SU-DHL-6 (cell line): ENCODE data around the gene PLXNC1.

Source experiments
- H2AFZ ChIP-seq: fragments of 200-600 bp; sonication (generic); 2 replicates; pipeline ENCODE4 v1.6.1; 2014; ENCODE audit warnings: low read depth, mild to moderate bottlenecking, moderate library complexity, mixed read lengths, antibody characterized with exemption, low read length; ENCODE audit not compliant: severe bottlenecking
- H3F3A ChIP-seq: fragments of 200-600 bp; shearing (Covaris generic); 2 replicates; pipeline ENCODE4 v1.6.0; 2016; ENCODE audit warnings: antibody characterized with exemption, mild to moderate bottlenecking; ENCODE audit not compliant: insufficient read depth
- H3K27ac ChIP-seq: fragments of 200-600 bp; sonication (generic); 2 replicates; pipeline ENCODE4 v1.5.1; 2016; ENCODE audit warnings: low read depth, mild to moderate bottlenecking, low read length, moderate library complexity, mixed read lengths
- H3K27me3 ChIP-seq: fragments of 200-600 bp; sonication (generic), shearing (Covaris generic); 2 replicates; pipeline ENCODE4 v1.6.0; 2014; ENCODE audit warnings: mild to moderate bottlenecking, low read length
- H3K36me3 ChIP-seq: fragments of 200-600 bp; sonication (generic); 2 replicates; pipeline ENCODE4 v1.6.1; 2014; ENCODE audit warnings: mild to moderate bottlenecking, low read length, mixed read lengths
- H3K4me2 ChIP-seq: fragments of 300-600, 200-600 bp; shearing (Covaris generic), sonication (generic); 2 replicates; pipeline ENCODE4 v1.6.0; 2014; ENCODE audit warnings: low read length, low read depth, mild to moderate bottlenecking; ENCODE audit not compliant: poor library complexity, severe bottlenecking
- H3K4me3 ChIP-seq: fragments of 200-600 bp; sonication (generic); 2 replicates; pipeline ENCODE4 v1.5.1; 2014; ENCODE audit warnings: antibody characterized with exemption, low read length, mild to moderate bottlenecking, mixed read lengths; ENCODE audit not compliant: insufficient read depth, poor library complexity, severe bottlenecking
- H3K79me2 ChIP-seq: fragments of 200-600 bp; sonication (generic); 2 replicates; pipeline ENCODE4 v1.6.1; 2014; ENCODE audit warnings: mild to moderate bottlenecking, low read length, moderate library complexity; ENCODE audit not compliant: insufficient read depth
- H3K9ac ChIP-seq: fragments of 200-600 bp; sonication (generic); 2 replicates; pipeline ENCODE4 v1.7.0; 2014; ENCODE audit warnings: mild to moderate bottlenecking, low read length
- H3K9me2 ChIP-seq: fragments of 200-600 bp; sonication (generic); replicated peaks from 2 replicates; pipeline ENCODE4 v1.6.1; 2014; ENCODE audit warnings: low read length; ENCODE audit not compliant: insufficient read depth
- H3K9me3 ChIP-seq: fragments of 200-600 bp; sonication (generic); 2 replicates; pipeline ENCODE4 v1.6.1; 2014; ENCODE audit warnings: low read length, mixed read lengths; ENCODE audit not compliant: insufficient read depth
- H4K20me1 ChIP-seq: fragments of 200-600 bp; sonication (generic); 2 replicates; pipeline ENCODE4 v1.6.1; 2014; ENCODE audit warnings: low read depth, mild to moderate bottlenecking, antibody characterized with exemption, low read length, moderate library complexity, mixed read lengths
- EZH2phosphoT487 ChIP-seq: fragments of 200-600 bp; sonication (generic), shearing (Covaris generic); conservative IDR thresholded peaks from 2 replicates; pipeline ENCODE4 v1.6.1; 2018; ENCODE audit warnings: mild to moderate bottlenecking, antibody characterized with exemption, low read length, moderate library complexity, mixed read lengths
- TF ChIP-seq, protein P1 (sequence below): fragments of 200-600 bp; sonication (generic); IDR thresholded peaks from one replicate; pipeline ENCODE4 v1.5.1; 2017; ENCODE audit warnings: antibody characterized with exemption, mild to moderate bottlenecking, low read length, moderate library complexity; ENCODE audit not compliant: insufficient read depth, poor library complexity, severe bottlenecking

Gene PLXNC1

DNA sequence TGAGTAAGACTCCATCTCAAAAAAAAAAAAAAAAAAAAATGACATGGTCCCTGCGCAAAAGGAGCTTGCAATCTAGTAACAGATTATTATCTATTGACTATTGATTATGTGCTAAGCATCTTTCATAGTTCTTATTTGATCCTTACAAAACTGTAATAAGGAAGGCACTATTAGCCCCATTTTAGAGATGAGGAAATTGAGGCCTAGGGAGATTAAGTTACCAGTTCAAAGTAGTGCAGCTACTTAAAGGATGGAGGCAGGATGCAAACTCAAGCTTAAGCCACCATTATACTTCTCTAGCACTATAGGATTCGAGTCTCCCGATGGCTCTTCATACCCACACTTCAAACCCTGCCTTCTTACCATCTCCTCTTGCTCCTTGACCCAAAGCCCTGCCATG, 31.3 kb downstream of the PLXNC1 start:
- 0 out of 2 replicates have a peak, but pooled peaks cover 5% of the 10 kb centered on the region for H3F3A ChIP-seq
- H3K9me3 ChIP-seq: no peaks in the 10 kb centered on the region
- no peak overlapping the region for H3K27ac ChIP-seq
- no peaks in the 10 kb centered on the region for H4K20me1 ChIP-seq
- no peaks in the 10 kb centered on the region for H3K36me3 ChIP-seq
- no peaks in the 10 kb centered on the region for H3K9me2 ChIP-seq
- H3K4me3 ChIP-seq: no peak overlapping the region
- H3K79me2 ChIP-seq: no peaks in the 10 kb centered on the region
- no peak overlapping the region for H2AFZ ChIP-seq
- no peak overlapping the region for H3K4me2 ChIP-seq
- H3K9ac ChIP-seq: no peak overlapping the region
- TF ChIP-seq, protein P1, sequence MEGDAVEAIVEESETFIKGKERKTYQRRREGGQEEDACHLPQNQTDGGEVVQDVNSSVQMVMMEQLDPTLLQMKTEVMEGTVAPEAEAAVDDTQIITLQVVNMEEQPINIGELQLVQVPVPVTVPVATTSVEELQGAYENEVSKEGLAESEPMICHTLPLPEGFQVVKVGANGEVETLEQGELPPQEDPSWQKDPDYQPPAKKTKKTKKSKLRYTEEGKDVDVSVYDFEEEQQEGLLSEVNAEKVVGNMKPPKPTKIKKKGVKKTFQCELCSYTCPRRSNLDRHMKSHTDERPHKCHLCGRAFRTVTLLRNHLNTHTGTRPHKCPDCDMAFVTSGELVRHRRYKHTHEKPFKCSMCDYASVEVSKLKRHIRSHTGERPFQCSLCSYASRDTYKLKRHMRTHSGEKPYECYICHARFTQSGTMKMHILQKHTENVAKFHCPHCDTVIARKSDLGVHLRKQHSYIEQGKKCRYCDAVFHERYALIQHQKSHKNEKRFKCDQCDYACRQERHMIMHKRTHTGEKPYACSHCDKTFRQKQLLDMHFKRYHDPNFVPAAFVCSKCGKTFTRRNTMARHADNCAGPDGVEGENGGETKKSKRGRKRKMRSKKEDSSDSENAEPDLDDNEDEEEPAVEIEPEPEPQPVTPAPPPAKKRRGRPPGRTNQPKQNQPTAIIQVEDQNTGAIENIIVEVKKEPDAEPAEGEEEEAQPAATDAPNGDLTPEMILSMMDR: no peak
- TF ChIP-seq EZH2phosphoT487: no peak
- no peaks in the 10 kb centered on the region for H3K27me3 ChIP-seq

DNA sequence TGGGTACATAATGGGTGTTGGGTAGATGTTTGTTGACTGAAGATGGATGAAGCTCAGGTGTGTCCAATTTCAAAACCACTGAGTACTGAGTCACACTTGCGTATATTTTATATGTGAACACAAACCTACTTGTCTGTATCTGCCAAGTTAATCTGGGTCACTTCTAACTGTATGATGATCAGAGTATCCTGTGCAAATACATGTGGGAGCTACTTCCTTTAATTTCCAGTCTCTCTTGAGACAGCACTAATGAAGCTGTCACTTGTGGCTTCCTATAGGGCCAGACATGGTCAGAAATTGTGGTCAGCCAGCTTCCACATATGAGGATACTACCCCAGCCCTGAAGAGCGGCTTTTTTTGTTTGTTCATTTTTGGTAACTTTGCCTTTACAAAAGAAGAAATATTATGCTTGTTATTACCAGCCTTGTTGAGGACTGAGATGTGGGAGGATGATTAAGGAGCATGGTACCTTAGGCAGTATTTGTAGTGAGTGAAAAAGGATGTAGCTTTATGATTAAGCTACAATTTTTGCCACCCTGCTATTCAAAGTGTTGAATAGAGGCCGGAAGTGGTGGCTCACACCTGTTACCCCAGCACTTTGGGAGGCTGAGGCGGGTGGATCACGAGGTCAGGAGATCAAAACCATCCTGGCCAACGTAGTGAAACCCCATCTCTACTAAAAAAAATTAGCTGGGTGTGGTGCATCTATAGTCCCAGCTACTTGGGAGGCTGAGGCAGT, 32.4 kb downstream of the PLXNC1 start:
- Histone ChIP-seq H3K4me2 (no peak overlapping the region), H3K27ac (no peak overlapping the region), H3K36me3 (no peaks in the 10 kb centered on the region), H3K9ac (no peak overlapping the region), H3K27me3 (no peaks in the 10 kb centered on the region), H3K9me2 (no peaks in the 10 kb centered on the region), H3K4me3 (no peak overlapping the region), H3K9me3 (no peaks in the 10 kb centered on the region), H3F3A (0 out of 2 replicates have a peak, but pooled peaks cover 5% of the 10 kb centered on the region), H4K20me1 (no peaks in the 10 kb centered on the region), H3K79me2 (no peaks in the 10 kb centered on the region), H2AFZ (no peak overlapping the region)
- TF ChIP-seq EZH2phosphoT487: no peak
- TF ChIP-seq, protein P1: no peak

DNA sequence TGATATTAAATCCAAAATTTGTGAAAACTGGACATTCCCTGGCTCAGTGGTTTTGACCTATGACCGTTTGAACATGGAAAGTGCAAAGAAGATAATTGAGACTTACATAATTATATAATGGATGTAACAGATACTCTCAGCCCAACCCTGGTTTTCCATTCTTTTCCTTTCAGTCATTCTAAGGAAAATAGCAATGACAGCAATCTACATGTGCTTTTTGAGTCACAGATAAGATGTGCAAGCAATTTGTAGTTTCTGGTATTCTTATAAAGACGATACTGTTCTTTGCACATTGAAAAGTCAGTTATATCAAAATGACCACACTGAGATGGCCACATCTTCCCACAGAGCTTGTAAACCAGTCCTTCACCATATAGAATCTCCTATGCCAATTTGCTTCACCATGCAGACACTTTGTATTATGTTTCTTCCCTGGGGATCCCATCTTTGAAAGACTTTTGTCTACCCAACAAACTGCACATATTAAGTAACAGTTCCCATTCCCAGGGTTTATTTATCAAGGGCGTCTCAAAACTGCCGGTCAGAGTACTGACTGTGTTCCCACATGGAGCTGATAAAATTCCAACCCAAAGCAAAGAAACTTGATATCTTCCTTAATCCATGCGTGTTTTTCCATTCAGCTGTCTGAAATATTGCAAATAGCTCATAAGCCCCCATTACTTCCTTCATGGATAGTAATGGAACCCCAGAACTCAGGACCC, 34.8 kb downstream of the PLXNC1 start:
- no peaks in the 10 kb centered on the region for H3K79me2 ChIP-seq
- H3K4me2 ChIP-seq: no peak overlapping the region
- H4K20me1 ChIP-seq: no peaks in the 10 kb centered on the region
- H3F3A ChIP-seq: 0 out of 2 replicates have a peak, but pooled peaks cover 4% of the 10 kb centered on the region
- H3K27me3 ChIP-seq: no peaks in the 10 kb centered on the region
- no peaks in the 10 kb centered on the region for H3K9me2 ChIP-seq
- H3K36me3 ChIP-seq: no peaks in the 10 kb centered on the region
- H2AFZ ChIP-seq: no peak overlapping the region
- no peak overlapping the region for H3K27ac ChIP-seq
- H3K4me3 ChIP-seq: no peak overlapping the region
- TF ChIP-seq EZH2phosphoT487: no peak
- TF ChIP-seq, protein P1: no peak
- H3K9ac ChIP-seq: no peak overlapping the region
- H3K9me3 ChIP-seq: no peaks in the 10 kb centered on the region
